ENCODE results near the gene VSNL1. TPM values are rescaled to one million over a fixed set of nuclear protein-coding genes. Genes with fewer than 3 reads are reported as not detected.

The VSNL1 gene
- polyA plus RNA-seq, 1 of the 3 experiments (the other 2 are of a cell fraction), result 1.3 TPM

GRCh38 chr2:17536416-17536815 lies 4.1 kb upstream of the VSNL1 start:
- Histone ChIP-seq H3F3A (replicated peaks; ENCODE audit: insufficient read depth) (peaks cover 7% of the 10 kb centered on the region), H3K79me2 (ENCODE audit: insufficient read depth) (no peaks in the 10 kb centered on the region), H3K9me2 (no peaks in the 10 kb centered on the region), H4K20me1 (ENCODE audit: insufficient read depth) (no peaks in the 10 kb centered on the region), H3K27me3 (ENCODE audit: insufficient read depth) (peaks cover 5% of the 10 kb centered on the region; the same call in 1 of the 2 replicates), H2AFZ (ENCODE audit: low read depth) (no peak overlapping the region), H3K4me1 (ENCODE audit: control insufficient read depth in 1 of 2, insufficient read depth in 2 of 2, low read depth in 1 of 2, low read length in 1 of 2) (peaks cover 0 to 20% of the 10 kb centered on the region in 2 experiments; a peak in 2 of 4 replicates), H3K9me3 (no peaks in the 10 kb centered on the region), H3K4me2 (no peak overlapping the region), H3K9ac (no peak overlapping the region), H3K4me3 (ENCODE audit: low read depth in 2 of 2, low read length in 1 of 2) (no peak overlapping the region), H3K27ac (ENCODE audit: low read depth in 2 of 2, low read length in 1 of 2) (no peak overlapping the region), H3K36me3 (replicated peaks in 1 of 2; ENCODE audit: control insufficient read depth in 1 of 2, insufficient read depth in 2 of 2, low read length in 1 of 2) (no peaks in the 10 kb centered on the region)
- ChIA-PET POLR2A (no interaction called here), CTCF (interaction anchor here (1.0 kb wide), 2 partner anchors 38 to 63 kb away, joined by 3 read pairs; no protein-coding TSS in a partner anchor)
- TF ChIP-seq GATA2 (CRISPR knock-in tag; IDR thresholded peaks at IDR 0.05), result no peak
- TF ChIP-seq CHD2 (IDR thresholded peaks at IDR 0.05; ENCODE audit: low read length, partially characterized antibody), result no peak
- TF ChIP-seq, protein P1, sequence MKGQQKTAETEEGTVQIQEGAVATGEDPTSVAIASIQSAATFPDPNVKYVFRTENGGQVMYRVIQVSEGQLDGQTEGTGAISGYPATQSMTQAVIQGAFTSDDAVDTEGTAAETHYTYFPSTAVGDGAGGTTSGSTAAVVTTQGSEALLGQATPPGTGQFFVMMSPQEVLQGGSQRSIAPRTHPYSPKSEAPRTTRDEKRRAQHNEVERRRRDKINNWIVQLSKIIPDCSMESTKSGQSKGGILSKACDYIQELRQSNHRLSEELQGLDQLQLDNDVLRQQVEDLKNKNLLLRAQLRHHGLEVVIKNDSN (IDR thresholded peaks at IDR 0.05; ENCODE audit: borderline replicate concordance, low read depth), result no peak
- no peak for TF ChIP-seq NFIC (IDR thresholded peaks at IDR 0.05; ENCODE audit: borderline replicate concordance)
- no peak for TF ChIP-seq PBX3 (IDR thresholded peaks at IDR 0.05)
- no peak for TF ChIP-seq SMC3 (IDR thresholded peaks at IDR 0.05; ENCODE audit: low read depth, low read length)
- WGBS (ENCODE audit: low lambda C conversion rate), result 67% methylated on average over 2 of the region's 2 CpGs
- no peak for DNase-seq

- POLR2A ChIA-PET, result no interaction called here
- Histone ChIP-seq H3F3A (replicated peaks; ENCODE audit: insufficient read depth) (peaks cover 7% of the 10 kb centered on the region), H3K79me2 (ENCODE audit: insufficient read depth) (no peaks in the 10 kb centered on the region), H4K20me1 (ENCODE audit: insufficient read depth) (no peaks in the 10 kb centered on the region), H3K9ac (peak overlapping the region; percentile 33; the same call in 1 of the 2 replicates), H3K36me3 (replicated peaks in 1 of 2; ENCODE audit: control insufficient read depth in 1 of 2, insufficient read depth in 2 of 2, low read length in 1 of 2) (no peaks in the 10 kb centered on the region), H3K9me3 (no peaks in the 10 kb centered on the region), H3K27me3 (ENCODE audit: insufficient read depth) (peaks cover 17% of the 10 kb centered on the region; the same call in 1 of the 2 replicates), H2AFZ (ENCODE audit: low read depth) (peak overlapping the region; percentile 75), H3K4me3 (ENCODE audit: low read depth in 2 of 2, low read length in 1 of 2) (peak overlapping the region; percentile 62 to 74), H3K27ac (ENCODE audit: low read depth in 2 of 2, low read length in 1 of 2) (peak overlapping the region in 1 of 2 experiments; percentile 47; a peak in 1 of 4 replicates), H3K4me2 (peak overlapping the region; percentile 92), H3K9me2 (no peaks in the 10 kb centered on the region), H3K4me1 (ENCODE audit: control insufficient read depth in 1 of 2, insufficient read depth in 2 of 2, low read depth in 1 of 2, low read length in 1 of 2) (peaks cover 0 to 25% of the 10 kb centered on the region in 2 experiments; a peak in 2 of 4 replicates)
- no peak for TF ChIP-seq ELF1 (IDR thresholded peaks at IDR 0.05)
- peak; percentile 5 for TF ChIP-seq CHD2 (IDR thresholded peaks at IDR 0.05; ENCODE audit: low read length, partially characterized antibody)
- 0 out of 4 replicates have a peak, but pooled peaks of 1 of the 2 experiments have one; percentile 9 for TF ChIP-seq EP300 (IDR thresholded peaks at IDR 0.05; ENCODE audit: borderline replicate concordance in 1 of 2, low read depth in 1 of 2, low read length in 1 of 2)
- TF ChIP-seq TAF1 (IDR thresholded peaks at IDR 0.05; ENCODE audit: borderline replicate concordance, low read depth, low read length), result no peak
- CTCF ChIA-PET, result interaction anchor here (0.6 to 3.1 kb wide), 10 partner anchors 8 to 929 kb away, joined by 3 to 15 read pairs (median 3); no protein-coding TSS in a partner anchor
- DNase-seq, result peak; percentile 33
- 10% methylated on average over 30 of the region's 30 CpGs for WGBS (ENCODE audit: low lambda C conversion rate)
Measured at GRCh38 chr2:17538022-17538843, 2.3 kb upstream of the VSNL1 start.

All from SK-N-SH (cell line).